ENCODE measurements around the gene HMCN2. TPM values are rescaled to one million over a fixed set of nuclear protein-coding genes. Genes with fewer than 3 reads are reported as not detected.

HMCN2 gene
- total RNA-seq, 1 donor from 2014 or later = 0.06 TPM

- no peak for DNase-seq (ENCODE audit: low read depth)
- no peak for TF ChIP-seq CTCF (conservative IDR thresholded peaks at IDR 0.05; ENCODE audit: low read depth, low read length)
- H3K4me3 ChIP-seq (ENCODE audit: low read depth, low read length) = no peak overlapping the region
Observed at GRCh38 chr9:130290291-130291181, 25.0 kb downstream of the HMCN2 start.

- no peak for DNase-seq (ENCODE audit: low read depth)
- no peak for TF ChIP-seq CTCF (conservative IDR thresholded peaks at IDR 0.05; ENCODE audit: low read depth, low read length)
- H3K4me3 ChIP-seq (ENCODE audit: low read depth, low read length) = no peak overlapping the region
Observed at GRCh38 chr9:130291474-130291873, 25.9 kb downstream of the HMCN2 start.

GRCh38 chr9:130292106-130292505, 26.5 kb downstream of the HMCN2 start:
- no peak overlapping the region for H3K4me3 ChIP-seq (ENCODE audit: low read depth, low read length)
- no peak for TF ChIP-seq CTCF (conservative IDR thresholded peaks at IDR 0.05; ENCODE audit: low read depth, low read length)
- DNase-seq (ENCODE audit: low read depth) = no peak

- DNase-seq (ENCODE audit: low read depth) = no peak
- H3K4me3 ChIP-seq (ENCODE audit: low read depth, low read length) = no peak overlapping the region
- TF ChIP-seq CTCF (conservative IDR thresholded peaks at IDR 0.05; ENCODE audit: low read depth, low read length) = no peak
Observed at GRCh38 chr9:130294664-130295063, 29.1 kb downstream of the HMCN2 start.

GRCh38 chr9:130295431-130295830, 29.9 kb downstream of the HMCN2 start:
- H3K4me3 ChIP-seq (ENCODE audit: low read depth, low read length) = no peak overlapping the region
- no peak for DNase-seq (ENCODE audit: low read depth)
- no peak for TF ChIP-seq CTCF (conservative IDR thresholded peaks at IDR 0.05; ENCODE audit: low read depth, low read length)

- no peak overlapping the region for H3K4me3 ChIP-seq (ENCODE audit: low read depth, low read length)
- DNase-seq (ENCODE audit: low read depth) = no peak
- no peak for TF ChIP-seq CTCF (conservative IDR thresholded peaks at IDR 0.05; ENCODE audit: low read depth, low read length)
Observed at GRCh38 chr9:130295945-130296782, 30.6 kb downstream of the HMCN2 start.
